CD4-positive, alpha-beta T cell (primary cell): ENCODE results near the gene ALPG. TPM values are rescaled to one million over a fixed set of nuclear protein-coding genes. Genes with fewer than 3 reads are reported as not detected.
"Not testable (repeated sequence)": the region's sequence is repeated elsewhere in the genome, so short reads cannot be mapped to it uniquely, and the experiment has no call there.

Experiments
- ATAC-seq: fragments of 200-7000 bp; cut with Tn5 transposase; one replicate; pipeline ENCODE4 v1.10.0; 2022; ENCODE audit warnings: mild to moderate bottlenecking; ENCODE audit not compliant: poor library complexity
- CTCF ChIA-PET: fragments of 350-600 bp; sonication (Branson Sonifier 250); formaldehyde crosslinking; loops from one replicate; lab custom pipeline; 2021; ENCODE audit warnings: antibody characterized with exemption, inconsistent platforms; lab: Charles Lee
- POLR2A ChIA-PET: fragments of 350-600 bp; sonication (Branson Sonifier 250); formaldehyde crosslinking; loops from one replicate; lab custom pipeline; 2021; ENCODE audit warnings: antibody characterized with exemption, inconsistent platforms; lab: Charles Lee
- DNase-seq, 14 experiments: peaks; one replicate each; pipeline ENCODE4 v3.0.0-alpha.2; 2013 to 2020; ENCODE audit warnings: mixed read lengths in 2 of 14
- H3K27ac ChIP-seq, 2 donors: one replicate each; pipeline versions ENCODE4 v1.5.1 to v1.7.0; 2013; ENCODE audit warnings: low read length in 2 of 2, low read depth in 1 of 2, mild to moderate bottlenecking in 1 of 2
- H3K27me3 ChIP-seq, 2 experiments: 1 replicate in 1 of 2; 2 replicates in 1 of 2; pipeline versions ENCODE4 v1.6.1 to v1.7.0; 2013; ENCODE audit warnings: low read length in 2 of 2, control low read depth in 1 of 2, mild to moderate bottlenecking in 1 of 2, moderate library complexity in 1 of 2; ENCODE audit not compliant: insufficient read depth in 2 of 2, control insufficient read depth in 1 of 2
- H3K36me3 ChIP-seq: one replicate; pipeline ENCODE4 v1.6.1; 2013; ENCODE audit warnings: low read length, control low read depth; ENCODE audit not compliant: insufficient read depth
- H3K4me1 ChIP-seq: one replicate; pipeline ENCODE4 v1.6.1; 2013; ENCODE audit warnings: low read length, control low read depth; ENCODE audit not compliant: insufficient read depth
- H3K4me3 ChIP-seq: one replicate; pipeline ENCODE4 v1.5.1; 2013; ENCODE audit warnings: mild to moderate bottlenecking, low read length, moderate library complexity
- H3K9me3 ChIP-seq, 2 experiments: 1 replicate in 1 of 2; 2 replicates in 1 of 2; pipeline versions ENCODE4 v1.6.1 to v1.7.0; 2013; ENCODE audit warnings: low read length in 2 of 2, mild to moderate bottlenecking in 2 of 2, control low read depth in 1 of 2, moderate library complexity in 1 of 2; ENCODE audit not compliant: control insufficient read depth in 1 of 2, insufficient read depth in 1 of 2
- H3K27ac Mint-ChIP-seq: one replicate; pipeline ENCODE4 v1.8.0; 2020; ENCODE audit warnings: mixed read lengths
- H3K27me3 Mint-ChIP-seq: one replicate; pipeline ENCODE4 v1.8.0; 2021; ENCODE audit warnings: mixed read lengths
- H3K36me3 Mint-ChIP-seq: one replicate; pipeline ENCODE4 v1.8.0; 2021; ENCODE audit warnings: low read depth, mixed read lengths
- H3K4me1 Mint-ChIP-seq: one replicate; pipeline ENCODE4 v1.8.0; 2021; ENCODE audit warnings: low read depth, mixed read lengths
- H3K4me3 Mint-ChIP-seq: one replicate; pipeline ENCODE4 v1.8.0; 2020; ENCODE audit warnings: mild to moderate bottlenecking, mixed read lengths
- H3K9me3 Mint-ChIP-seq: one replicate; pipeline ENCODE4 v1.8.0; 2020; ENCODE audit warnings: mixed read lengths
- CTCF ChIP-seq: fragments of 200-600 bp; IDR thresholded peaks from one replicate; pipeline ENCODE4 v1.8.0; 2022; ENCODE audit warnings: antibody characterized with exemption, mild to moderate bottlenecking
- intact Hi-C, 2 experiments: fragments of 100-400 bp; cut with DNase I in 1 of 2; cut with micrococcal nuclease in 1 of 2; formaldehyde crosslinking; loops; one replicate each; pipeline versions ENCODE4 v1.15.1 to v1.9.0; 2023 to 2025; cut with DNase I, micrococcal nuclease
- total RNA-seq, 174 experiments: library from RNA in 2 of 174; stranded (reverse) in 2 of 174; gene quantifications; one replicate each; pipeline ENCODE4 v1.2.3 and lab custom pipeline; 2021 to 2026

The ALPG gene
- total RNA-seq, 2 experiments from 2014 or later: not detected

DNA sequence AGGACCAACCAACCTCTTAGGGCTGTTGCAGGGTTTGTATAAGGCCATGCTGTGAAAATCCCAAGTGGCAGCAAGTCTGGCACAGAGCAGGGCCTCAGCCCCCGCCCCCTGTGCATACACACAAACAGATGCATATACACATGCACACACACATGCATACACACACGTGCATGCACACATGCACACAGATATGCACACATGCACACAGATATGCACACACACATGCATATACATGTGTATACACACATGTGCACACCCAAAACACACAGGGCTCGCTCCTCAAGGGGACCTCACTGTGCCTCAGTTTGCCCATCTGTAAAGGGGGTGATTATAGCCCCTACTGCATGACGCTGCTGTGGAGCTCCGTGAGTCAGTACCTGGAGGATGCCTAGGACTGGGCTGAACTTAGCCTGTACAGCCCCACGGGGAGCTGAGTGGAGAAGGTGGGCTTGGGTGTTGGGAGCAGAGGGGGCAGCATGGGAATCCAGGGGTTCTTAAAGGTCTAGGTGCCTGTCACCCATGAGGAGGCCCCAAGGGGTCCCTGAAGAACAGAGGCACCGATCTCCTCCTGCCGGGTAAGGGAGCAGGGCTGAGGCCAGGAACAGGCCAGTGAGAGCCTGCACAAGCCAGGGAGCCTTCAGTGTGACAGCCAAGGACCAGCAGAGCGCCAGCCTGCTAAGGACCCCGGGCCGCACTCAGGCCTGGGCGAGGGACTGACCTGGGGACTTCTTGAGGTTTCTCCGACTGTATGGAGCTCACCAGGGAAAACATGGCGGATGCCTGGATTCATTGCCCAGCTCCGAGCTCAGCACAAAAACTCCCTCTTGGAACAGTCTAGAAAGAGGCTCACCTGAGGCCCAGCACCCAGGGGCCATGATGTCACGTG is 25.3 kb downstream of the ALPG start:
- H3K4me1 ChIP-seq: no peaks in the 10 kb centered on the region
- H3K4me3 ChIP-seq: no peak overlapping the region
- H3K27ac ChIP-seq: no peak overlapping the region
- H3K9me3 ChIP-seq: peaks cover 0 to 6% of the 10 kb centered on the region in 2 experiments
- intact Hi-C loops: no loop called here
- Mint-ChIP-seq H3K27me3 (no peaks in the 10 kb centered on the region), H3K36me3 (no peaks in the 10 kb centered on the region), H3K27ac (no peak overlapping the region), H3K9me3 (no peaks in the 10 kb centered on the region), H3K4me3 (no peak overlapping the region), H3K4me1 (no peaks in the 10 kb centered on the region)
- DNase-seq: no peak
- H3K36me3 ChIP-seq: no peaks in the 10 kb centered on the region
- no peak for TF ChIP-seq CTCF
- peaks cover 0 to 3% of the 10 kb centered on the region in 2 experiments for H3K27me3 ChIP-seq
- ATAC-seq: no peak
- ChIA-PET POLR2A (no interaction called here), CTCF (no interaction called here)

GRCh38 chr2:232432598-232433184 is 26.0 kb downstream of the ALPG start:
- Histone ChIP-seq H3K27me3 (no peaks in the 10 kb centered on the region), H3K4me3 (no peak overlapping the region), H3K36me3 (no peaks in the 10 kb centered on the region), H3K4me1 (no peaks in the 10 kb centered on the region), H3K27ac (no peak overlapping the region), H3K9me3 (peaks cover 0 to 6% of the 10 kb centered on the region in 2 experiments)
- no peak for TF ChIP-seq CTCF
- no peak for DNase-seq
- intact Hi-C loops: no loop called here
- no peaks in the 10 kb centered on the region for H3K36me3 Mint-ChIP-seq
- no peaks in the 10 kb centered on the region for H3K27me3 Mint-ChIP-seq
- ChIA-PET POLR2A (no interaction called here), CTCF (interaction anchor here (1.1 kb wide), 1 partner anchor 8 kb away, joined by 3 read pairs; no protein-coding TSS in a partner anchor)
- ATAC-seq: no peak
- H3K27ac Mint-ChIP-seq: no peak overlapping the region
- H3K9me3 Mint-ChIP-seq: no peaks in the 10 kb centered on the region
- no peak overlapping the region for H3K4me3 Mint-ChIP-seq
- H3K4me1 Mint-ChIP-seq: no peaks in the 10 kb centered on the region

DNA sequence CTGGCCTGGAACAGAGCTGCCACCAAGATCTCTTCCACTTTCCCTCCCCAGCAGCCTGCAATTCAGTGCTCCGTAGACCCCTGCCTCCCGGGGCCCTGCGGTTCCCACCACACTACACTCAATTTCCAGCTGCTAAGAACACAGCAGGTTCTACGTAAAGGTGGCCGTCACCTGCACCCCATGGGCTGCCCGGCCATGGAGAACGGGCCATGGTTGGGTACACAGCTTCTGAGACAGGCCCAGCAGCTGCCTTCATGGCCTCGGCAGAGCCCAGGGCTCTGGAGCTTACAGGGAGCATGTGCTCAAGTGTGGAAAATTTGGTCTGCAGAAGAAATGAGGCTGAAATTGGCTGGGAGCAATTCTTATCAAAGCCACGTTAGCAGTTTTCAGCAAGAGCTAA is 27.0 kb downstream of the ALPG start:
- H3K4me1 ChIP-seq, H3K27ac Mint-ChIP-seq, POLR2A ChIA-PET, intact Hi-C loops, H3K27ac ChIP-seq, DNase-seq, H3K27me3 ChIP-seq, H3K36me3 ChIP-seq, H3K27me3 Mint-ChIP-seq, ATAC-seq, H3K9me3 ChIP-seq, H3K4me3 Mint-ChIP-seq, H3K36me3 Mint-ChIP-seq, H3K9me3 Mint-ChIP-seq, H3K4me3 ChIP-seq, H3K4me1 Mint-ChIP-seq: not testable (repeated sequence)
- CTCF ChIA-PET: interaction anchor here (1.1 kb wide), 1 partner anchor 9 kb away, joined by 3 read pairs; no protein-coding TSS in a partner anchor
